Measurements from ENCODE around the gene CADPS.

Gene CADPS

DNA sequence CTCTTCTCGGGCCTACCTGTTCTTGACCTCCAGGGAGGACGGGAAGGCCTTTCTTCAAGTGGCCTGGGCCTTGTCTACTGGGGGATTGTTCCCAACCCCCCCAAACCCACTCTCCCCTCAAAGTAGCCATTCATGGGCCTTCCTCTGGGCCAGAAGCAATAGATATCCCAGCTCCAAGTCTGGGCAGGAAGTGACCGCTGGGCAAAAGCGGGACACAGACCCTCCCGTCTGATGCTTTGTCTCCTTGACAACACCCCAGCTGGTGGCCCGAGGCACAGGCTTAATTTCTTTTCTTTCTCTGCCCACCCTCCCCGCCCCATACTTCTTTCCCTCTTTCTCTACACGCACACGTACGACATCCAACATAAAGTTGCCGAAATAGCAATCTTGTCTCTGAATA is 460.4 kb downstream of the CADPS start:
- Histone ChIP-seq H3K36me3 (no peaks in the 10 kb centered on the region), H3K4me3 (ENCODE audit: low read depth, low read length) (no peak overlapping the region), H3K9me3 (no peaks in the 10 kb centered on the region), H3K27me3 (no peaks in the 10 kb centered on the region), H3K4me1 (no peaks in the 10 kb centered on the region)
- no peak for DNase-seq
- TF ChIP-seq, protein P1, sequence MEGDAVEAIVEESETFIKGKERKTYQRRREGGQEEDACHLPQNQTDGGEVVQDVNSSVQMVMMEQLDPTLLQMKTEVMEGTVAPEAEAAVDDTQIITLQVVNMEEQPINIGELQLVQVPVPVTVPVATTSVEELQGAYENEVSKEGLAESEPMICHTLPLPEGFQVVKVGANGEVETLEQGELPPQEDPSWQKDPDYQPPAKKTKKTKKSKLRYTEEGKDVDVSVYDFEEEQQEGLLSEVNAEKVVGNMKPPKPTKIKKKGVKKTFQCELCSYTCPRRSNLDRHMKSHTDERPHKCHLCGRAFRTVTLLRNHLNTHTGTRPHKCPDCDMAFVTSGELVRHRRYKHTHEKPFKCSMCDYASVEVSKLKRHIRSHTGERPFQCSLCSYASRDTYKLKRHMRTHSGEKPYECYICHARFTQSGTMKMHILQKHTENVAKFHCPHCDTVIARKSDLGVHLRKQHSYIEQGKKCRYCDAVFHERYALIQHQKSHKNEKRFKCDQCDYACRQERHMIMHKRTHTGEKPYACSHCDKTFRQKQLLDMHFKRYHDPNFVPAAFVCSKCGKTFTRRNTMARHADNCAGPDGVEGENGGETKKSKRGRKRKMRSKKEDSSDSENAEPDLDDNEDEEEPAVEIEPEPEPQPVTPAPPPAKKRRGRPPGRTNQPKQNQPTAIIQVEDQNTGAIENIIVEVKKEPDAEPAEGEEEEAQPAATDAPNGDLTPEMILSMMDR (IDR thresholded peaks at IDR 0.05; ENCODE audit: low read depth, low read length) = no peak

DNA sequence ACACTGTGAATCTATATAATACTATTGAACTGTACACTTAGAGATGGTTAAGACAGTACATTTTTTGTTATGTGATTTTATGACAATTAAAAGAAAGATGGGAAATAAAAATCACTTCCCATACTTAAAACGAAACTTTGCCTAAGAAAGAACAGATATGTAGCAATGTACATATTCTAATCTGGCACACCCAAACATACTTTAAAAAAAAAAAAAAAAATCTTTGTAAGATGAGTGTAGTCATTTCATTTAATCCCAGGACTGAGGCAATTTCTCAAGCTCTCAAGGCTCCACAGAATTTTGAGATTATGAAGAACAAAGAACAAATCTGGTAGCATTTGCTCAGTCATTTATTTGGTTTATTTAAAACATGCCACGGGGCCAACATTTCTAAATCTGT is 461.5 kb downstream of the CADPS start:
- DNase-seq = no peak
- Histone ChIP-seq H3K27me3 (no peaks in the 10 kb centered on the region), H3K4me1 (no peaks in the 10 kb centered on the region), H3K4me3 (ENCODE audit: low read depth, low read length) (no peak overlapping the region), H3K9me3 (no peaks in the 10 kb centered on the region), H3K36me3 (no peaks in the 10 kb centered on the region)
- TF ChIP-seq, protein P1 (IDR thresholded peaks at IDR 0.05; ENCODE audit: low read depth, low read length) = no peak

DNA sequence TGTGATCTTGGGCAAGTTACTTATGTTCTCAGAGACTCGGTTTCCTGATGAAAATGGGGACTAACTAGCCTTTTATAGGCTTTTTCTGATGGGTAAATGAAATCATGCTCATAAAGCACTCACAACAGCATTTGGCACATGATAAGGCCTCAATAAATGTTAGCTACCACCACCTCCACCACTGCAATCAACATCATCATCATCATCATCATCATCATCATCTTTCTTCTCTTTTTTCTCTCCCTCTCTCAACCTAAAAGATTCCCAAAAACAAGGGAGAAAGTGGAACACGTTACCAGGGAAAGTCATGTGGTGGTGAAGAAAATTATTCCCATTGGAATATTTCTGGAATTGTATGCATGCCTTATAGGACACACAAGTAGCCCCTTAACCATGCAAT is 468.3 kb downstream of the CADPS start:
- Histone ChIP-seq H3K9me3 (no peaks in the 10 kb centered on the region), H3K4me1 (no peaks in the 10 kb centered on the region), H3K4me3 (ENCODE audit: low read depth, low read length) (no peak overlapping the region), H3K36me3 (no peaks in the 10 kb centered on the region), H3K27me3 (no peaks in the 10 kb centered on the region)
- TF ChIP-seq, protein P1 (IDR thresholded peaks at IDR 0.05; ENCODE audit: low read depth, low read length) = no peak
- no peak for DNase-seq

- no peak for DNase-seq
- no peaks in the 10 kb centered on the region for H3K4me1 ChIP-seq
- no peaks in the 10 kb centered on the region for H3K36me3 ChIP-seq
- H3K4me3 ChIP-seq (ENCODE audit: low read depth, low read length) = no peak overlapping the region
- H3K27me3 ChIP-seq = no peaks in the 10 kb centered on the region
- H3K9me3 ChIP-seq = no peaks in the 10 kb centered on the region
- TF ChIP-seq, protein P1 (IDR thresholded peaks at IDR 0.05; ENCODE audit: low read depth, low read length) = no peak
These were observed 469.6 kb downstream of the CADPS start for GRCh38 chr3:62405566-62405965.

DNA sequence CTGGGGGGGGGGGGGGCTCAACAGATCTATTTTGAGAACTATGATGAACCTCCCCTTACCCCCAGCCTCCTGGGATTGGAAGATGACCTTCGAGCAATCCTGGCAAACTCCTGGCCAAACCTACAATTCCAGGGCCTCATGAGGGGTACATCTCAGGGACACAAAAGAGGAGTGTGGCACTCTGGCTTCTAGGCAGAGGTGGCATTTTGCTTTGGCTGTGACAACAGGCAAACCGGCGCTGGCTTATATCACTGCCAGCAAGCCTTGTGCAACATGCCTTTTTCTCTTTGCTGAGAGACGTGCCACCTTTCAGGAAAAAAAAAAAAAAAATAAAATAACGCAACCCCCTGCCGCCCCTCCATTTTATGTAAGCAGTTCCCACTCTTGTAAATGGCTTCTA is 470.1 kb downstream of the CADPS start:
- Histone ChIP-seq H3K36me3 (no peaks in the 10 kb centered on the region), H3K9me3 (no peaks in the 10 kb centered on the region), H3K4me3 (ENCODE audit: low read depth, low read length) (no peak overlapping the region), H3K4me1 (no peaks in the 10 kb centered on the region), H3K27me3 (no peaks in the 10 kb centered on the region)
- TF ChIP-seq, protein P1 (IDR thresholded peaks at IDR 0.05; ENCODE audit: low read depth, low read length) = no peak
- no peak for DNase-seq

GRCh38 chr3:62404321-62404720 is 470.9 kb downstream of the CADPS start:
- H3K9me3 ChIP-seq = no peaks in the 10 kb centered on the region
- H3K36me3 ChIP-seq = no peaks in the 10 kb centered on the region
- TF ChIP-seq, protein P1 (IDR thresholded peaks at IDR 0.05; ENCODE audit: low read depth, low read length) = no peak
- no peaks in the 10 kb centered on the region for H3K4me1 ChIP-seq
- DNase-seq = no peak
- H3K4me3 ChIP-seq (ENCODE audit: low read depth, low read length) = no peak overlapping the region
- no peaks in the 10 kb centered on the region for H3K27me3 ChIP-seq

Data from BE2C (cell line).